ENCODE results near the gene TSPO. TPM values are rescaled to one million over a fixed set of nuclear protein-coding genes. Genes with fewer than 3 reads are reported as not detected.
A peak's percentile ranks its signal among the peaks of the same experiment; 100 is the strongest.
"Not testable (repeated sequence)": the region's sequence is repeated elsewhere in the genome, so short reads cannot be mapped to it uniquely, and the experiment has no call there.

TSPO gene
- total RNA-seq, 1 donor from 2014 or later, result 524 TPM

- TF ChIP-seq CTCF (conservative IDR thresholded peaks at IDR 0.05; ENCODE audit: low read depth, low read length), result no peak
- no peak overlapping the region for H3K4me3 ChIP-seq (ENCODE audit: low read depth, low read length)
- DNase-seq (ENCODE audit: low read depth), result no peak
Observed at GRCh38 chr22:43133401-43133800, 18.0 kb upstream of the TSPO start.

- no peak for TF ChIP-seq CTCF (conservative IDR thresholded peaks at IDR 0.05; ENCODE audit: low read depth, low read length)
- no peak overlapping the region for H3K4me3 ChIP-seq (ENCODE audit: low read depth, low read length)
- DNase-seq (ENCODE audit: low read depth), result no peak
Observed at GRCh38 chr22:43134553-43134952, 16.8 kb upstream of the TSPO start.

- no peak for TF ChIP-seq CTCF (conservative IDR thresholded peaks at IDR 0.05; ENCODE audit: low read depth, low read length)
- no peak overlapping the region for H3K4me3 ChIP-seq (ENCODE audit: low read depth, low read length)
- DNase-seq (ENCODE audit: low read depth), result no peak
Observed at GRCh38 chr22:43135565-43135964, 15.8 kb upstream of the TSPO start.

- peak; percentile 76 for TF ChIP-seq CTCF (conservative IDR thresholded peaks at IDR 0.05; ENCODE audit: low read depth, low read length)
- H3K4me3 ChIP-seq (ENCODE audit: low read depth, low read length), result no peak overlapping the region
- DNase-seq (ENCODE audit: low read depth), result no peak
Observed at GRCh38 chr22:43136255-43136654, 15.1 kb upstream of the TSPO start.

- DNase-seq (ENCODE audit: low read depth), result no peak
- no peak overlapping the region for H3K4me3 ChIP-seq (ENCODE audit: low read depth, low read length)
- TF ChIP-seq CTCF (conservative IDR thresholded peaks at IDR 0.05; ENCODE audit: low read depth, low read length), result no peak
Observed at GRCh38 chr22:43136801-43137200, 14.6 kb upstream of the TSPO start.

- no peak for TF ChIP-seq CTCF (conservative IDR thresholded peaks at IDR 0.05; ENCODE audit: low read depth, low read length)
- DNase-seq (ENCODE audit: low read depth), result no peak
Observed at GRCh38 chr22:43142880-43143562, 8.3 kb upstream of the TSPO start, which contains the start of gene MCAT. MCAT (minus strand) TSS chr22:43143398; CDS start chr22:43143348, 50 bp downstream.

GRCh38 chr22:43144949-43145348, 6.4 kb upstream of the TSPO start:
- TF ChIP-seq CTCF (conservative IDR thresholded peaks at IDR 0.05; ENCODE audit: low read depth, low read length), result no peak
- no peak overlapping the region for H3K4me3 ChIP-seq (ENCODE audit: low read depth, low read length)
- no peak for DNase-seq (ENCODE audit: low read depth)

More at GRCh38 chr22:43142880-43143562, 8.3 kb upstream of the TSPO start, which contains the start of gene MCAT:
- peak within 1 kb of the TSS; percentile 97 for H3K4me3 ChIP-seq (ENCODE audit: low read depth, low read length)

GRCh38 chr22:43145371-43145770, 6.0 kb upstream of the TSPO start:
- H3K4me3 ChIP-seq (ENCODE audit: low read depth, low read length); DNase-seq (ENCODE audit: low read depth): not testable (repeated sequence)

GRCh38 chr22:43146332-43146731, 5.0 kb upstream of the TSPO start:
- not testable (repeated sequence) for DNase-seq (ENCODE audit: low read depth); H3K4me3 ChIP-seq (ENCODE audit: low read depth, low read length)
